GM19395 (cell line): ENCODE measurements around the gene ELAC2.

Experiments used
- ATAC-seq: cut with Tn5 transposase; IDR thresholded peaks from one replicate; pipeline ENCODE4 v1.9.1; 2021; ENCODE audit warnings: mild to moderate bottlenecking, moderate library complexity; ENCODE audit not compliant: unreplicated experiment

Gene ELAC2

GRCh38 chr17:13017655-13018459, at the start of gene ELAC2:
ELAC2 (minus strand) TSS chr17:13018027; CDS start chr17:13017947, 80 bp downstream.
- peak; percentile 97 for ATAC-seq

DNA sequence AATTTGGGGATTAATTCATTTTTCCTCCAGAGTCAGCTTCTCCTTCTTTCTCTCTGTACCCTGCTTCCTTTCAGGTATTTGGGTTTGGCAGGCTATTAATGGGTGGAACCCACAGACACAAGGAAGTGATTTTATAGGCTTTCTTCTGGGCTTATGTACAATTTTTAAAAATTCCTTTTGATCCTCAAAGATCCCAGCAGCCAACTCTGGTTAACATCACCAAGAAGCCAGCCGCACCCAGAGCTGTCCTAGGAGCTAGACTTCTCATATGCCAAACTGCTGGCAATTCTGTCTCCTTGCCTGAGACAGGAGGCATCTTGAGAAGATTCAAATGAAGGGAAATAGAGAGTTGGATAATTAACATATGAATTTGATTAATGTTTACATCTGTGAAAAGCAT, 47.2 kb upstream of the ELAC2 start:
- ATAC-seq, result no peak

DNA sequence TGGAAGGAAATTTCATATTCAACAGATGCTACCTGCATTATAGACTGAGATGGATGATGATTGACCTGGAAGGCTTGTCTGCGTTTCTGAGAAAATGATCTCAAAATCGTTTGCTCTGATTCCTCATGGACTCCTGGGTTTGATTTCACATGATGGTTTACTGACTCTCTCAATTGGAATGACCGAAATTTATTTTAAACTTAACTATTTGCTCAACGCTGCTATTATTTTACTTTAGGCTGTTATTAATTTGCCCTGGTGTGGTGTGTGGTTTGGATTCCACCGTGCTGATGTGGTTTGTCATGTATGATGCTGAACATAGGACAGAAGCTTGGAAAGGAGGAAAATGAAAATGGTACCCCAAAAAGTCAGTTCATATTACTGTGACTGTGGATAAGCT, 37.3 kb upstream of the ELAC2 start:
- ATAC-seq, result no peak

DNA sequence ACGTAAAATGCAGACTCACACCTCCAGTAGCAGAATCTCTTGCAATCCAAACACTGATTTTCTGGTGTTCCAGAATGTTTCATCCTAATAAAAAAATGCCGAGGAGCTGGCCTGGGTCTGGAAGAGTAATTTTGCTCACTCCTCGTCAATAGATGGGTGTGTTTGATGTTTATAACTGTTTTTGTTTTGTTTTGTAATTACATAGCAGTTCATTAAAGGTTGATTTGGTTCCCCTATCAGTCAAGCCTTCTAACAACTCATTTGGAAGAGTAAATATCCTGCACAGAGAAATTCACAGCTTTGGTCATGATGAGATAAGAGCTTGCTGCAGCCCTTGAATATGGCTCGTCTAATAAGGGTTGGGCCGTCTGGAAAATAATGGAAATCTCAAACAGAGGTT, 36.8 kb upstream of the ELAC2 start:
- ATAC-seq, result no peak

DNA sequence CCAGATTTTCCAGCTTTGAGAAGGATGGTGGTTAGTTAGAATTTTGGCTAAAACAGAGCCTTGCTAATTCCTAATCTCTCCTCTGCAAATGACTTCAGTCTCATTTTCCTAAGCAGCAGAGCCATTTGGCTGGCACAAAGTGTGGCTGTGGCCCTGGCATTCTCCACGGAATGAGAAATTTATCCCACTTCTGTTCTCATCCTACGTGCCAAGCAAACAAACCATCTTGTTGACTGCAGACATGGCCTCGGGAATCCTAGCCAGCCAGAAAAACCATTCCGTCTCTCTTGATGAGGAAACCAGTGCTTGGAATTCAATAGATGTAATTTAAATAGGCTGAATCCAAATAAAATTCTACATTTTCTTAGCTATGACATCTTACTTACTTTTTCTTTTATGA, 34.1 kb upstream of the ELAC2 start:
- ATAC-seq, result no peak

DNA sequence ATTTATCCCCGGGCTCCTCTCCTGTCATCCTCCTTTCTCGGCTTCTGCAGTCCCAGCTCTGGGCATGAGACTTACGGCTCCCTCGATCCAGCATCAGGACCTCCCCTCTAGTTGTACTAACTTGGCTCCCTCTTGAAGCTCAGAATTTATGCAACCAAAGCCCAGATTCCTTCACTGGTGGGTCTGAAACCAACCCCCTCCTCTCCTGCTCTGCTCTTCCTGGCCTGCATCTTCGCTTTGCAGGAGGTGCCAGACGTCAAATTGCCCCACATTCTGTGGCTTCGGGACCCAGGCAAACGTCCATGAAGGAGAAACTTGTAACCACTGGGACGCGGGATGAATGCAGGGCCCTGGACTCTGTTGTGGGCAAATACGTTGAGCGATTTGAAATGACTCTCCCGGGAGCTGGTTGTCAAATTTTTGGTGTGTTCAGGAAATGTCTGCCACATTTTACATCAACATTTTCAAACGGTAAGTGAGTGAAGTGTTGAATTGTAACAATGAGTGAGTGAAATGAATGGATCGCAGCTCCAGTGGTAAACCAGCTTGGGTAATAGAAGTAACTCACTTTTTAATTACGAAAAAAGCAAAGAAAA, 29.3 kb upstream of the ELAC2 start:
- ATAC-seq, result no peak

DNA sequence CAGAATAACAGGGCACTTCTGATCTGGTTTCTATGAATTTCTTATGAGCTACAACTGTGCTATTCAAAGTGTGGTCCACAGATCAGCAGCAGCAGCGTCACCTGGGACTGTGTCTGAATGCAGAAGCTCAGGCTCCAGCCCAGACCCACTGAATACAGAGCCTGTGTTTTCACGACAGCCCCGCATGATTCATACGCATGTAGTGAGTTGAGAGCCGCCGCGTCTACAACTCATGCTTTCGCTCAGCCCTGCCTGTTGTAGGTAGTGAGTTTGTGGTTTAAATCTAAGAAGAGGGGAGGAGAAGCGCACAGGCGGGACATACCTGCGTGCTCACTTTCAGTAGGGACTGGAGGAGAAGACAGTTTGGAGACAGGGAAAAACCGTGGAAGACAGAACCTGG, 28.5 kb upstream of the ELAC2 start:
- no peak for ATAC-seq

GRCh38 chr17:13044572-13045065, 26.8 kb upstream of the ELAC2 start:
- no peak for ATAC-seq

- no peak for ATAC-seq
Measured at GRCh38 chr17:13038931-13039665, 21.3 kb upstream of the ELAC2 start.

DNA sequence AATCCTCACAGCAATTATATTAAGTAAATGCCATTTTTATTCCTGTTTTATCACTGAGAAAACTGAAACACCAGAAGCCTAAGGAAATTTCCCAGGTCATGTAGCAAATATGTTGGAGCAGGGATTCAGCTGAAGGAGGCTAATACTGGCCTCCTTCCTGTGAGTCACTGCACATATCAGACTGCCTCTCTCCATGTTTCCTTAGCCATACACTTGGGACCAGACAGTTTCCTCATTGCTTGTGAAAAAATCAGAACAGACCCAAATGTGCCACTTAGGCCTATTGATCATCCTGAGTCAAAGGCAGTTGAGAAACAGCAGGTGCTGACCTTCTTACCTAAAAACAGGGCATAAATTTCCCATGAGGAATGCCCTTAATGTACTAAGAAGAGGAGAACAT, 18.9 kb upstream of the ELAC2 start:
- ATAC-seq, result no peak

GRCh38 chr17:13035420-13035819, 17.6 kb upstream of the ELAC2 start:
- ATAC-seq, result no peak

- ATAC-seq, result peak; percentile 90
Measured at GRCh38 chr17:13031718-13032350, 14.0 kb upstream of the ELAC2 start.

- ATAC-seq, result peak; percentile 62
Measured at GRCh38 chr17:13030459-13031300, 12.9 kb upstream of the ELAC2 start.

DNA sequence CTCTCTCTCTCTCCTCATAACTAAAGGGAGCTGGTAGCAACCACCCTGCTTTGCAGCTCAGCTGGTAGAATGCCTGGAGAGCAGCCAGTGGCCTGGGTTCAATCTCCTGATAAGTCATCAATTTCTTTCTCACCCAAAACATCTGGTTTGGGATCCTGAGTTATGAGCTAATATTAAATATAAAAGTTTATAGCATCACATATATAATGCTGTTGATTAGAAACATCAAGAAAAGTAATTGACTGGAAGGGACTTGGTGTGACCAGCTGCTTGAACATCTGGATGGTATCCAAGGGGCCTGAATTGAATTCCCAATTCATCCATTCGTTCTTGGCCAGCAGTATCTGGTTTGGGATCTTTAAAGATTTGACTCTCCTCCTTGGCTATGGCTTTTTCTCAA, 12.2 kb upstream of the ELAC2 start:
- no peak for ATAC-seq

DNA sequence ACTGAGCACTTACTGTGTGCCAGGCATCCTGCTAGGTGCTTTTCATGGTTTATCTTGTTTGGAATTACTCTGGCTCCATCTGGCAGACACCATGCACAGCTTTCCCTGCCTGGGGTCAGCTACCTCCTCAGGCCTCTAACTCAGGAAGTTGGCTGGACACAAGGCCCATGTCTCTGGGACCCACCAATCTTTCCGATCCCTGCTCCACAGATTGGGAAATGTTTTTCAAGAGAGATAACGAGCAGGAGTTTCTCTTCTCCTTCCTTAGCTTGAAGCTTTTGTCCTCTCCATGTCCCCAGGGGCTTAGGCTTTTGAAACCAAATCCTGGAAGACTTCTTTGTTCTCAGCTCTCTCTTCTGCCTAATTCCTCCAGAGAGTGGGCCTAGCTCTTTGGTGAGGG, 11.5 kb upstream of the ELAC2 start:
- ATAC-seq, result no peak

- no peak for ATAC-seq
Measured at GRCh38 chr17:13027246-13027645, 9.4 kb upstream of the ELAC2 start.

GRCh38 chr17:13025687-13026086, 7.9 kb upstream of the ELAC2 start:
- no peak for ATAC-seq

- ATAC-seq, result no peak
Measured at GRCh38 chr17:13025258-13025627, 7.4 kb upstream of the ELAC2 start.

DNA sequence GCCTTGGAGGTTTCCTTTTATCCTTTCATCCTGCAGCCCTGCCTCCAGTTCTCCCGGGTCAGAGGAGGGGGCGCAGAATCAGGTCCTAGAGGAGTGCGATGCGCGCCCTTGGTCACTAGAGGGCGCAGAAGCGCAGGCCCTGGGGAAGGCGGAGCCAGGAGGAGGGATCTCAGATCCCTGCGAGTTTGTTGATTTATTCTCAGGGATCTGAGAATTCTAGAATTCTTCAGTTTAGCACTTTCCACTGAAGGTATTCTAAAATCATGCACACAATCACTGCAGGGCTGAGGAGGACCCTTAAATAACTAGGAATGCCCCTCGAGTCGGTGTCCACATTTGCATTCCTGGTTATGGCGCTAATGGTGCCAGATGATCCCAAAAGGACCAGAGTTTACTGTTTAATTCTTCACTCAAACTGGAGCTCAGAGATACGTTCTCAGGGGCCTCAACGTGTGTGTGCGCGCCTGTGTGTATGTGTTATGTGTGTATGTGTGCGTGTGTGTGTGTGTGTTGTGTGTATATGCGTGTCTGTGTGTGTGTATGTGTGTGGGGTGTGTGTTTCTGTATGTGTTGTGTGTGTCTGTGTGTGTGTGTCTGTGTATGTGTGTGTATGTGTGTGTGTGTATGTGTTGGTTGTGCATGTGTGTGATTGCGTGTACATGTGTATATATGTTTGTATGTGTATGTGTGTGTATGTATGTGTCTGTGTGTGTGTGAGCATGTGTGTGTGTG, 6.9 kb upstream of the ELAC2 start:
- peak; percentile 87 for ATAC-seq

DNA sequence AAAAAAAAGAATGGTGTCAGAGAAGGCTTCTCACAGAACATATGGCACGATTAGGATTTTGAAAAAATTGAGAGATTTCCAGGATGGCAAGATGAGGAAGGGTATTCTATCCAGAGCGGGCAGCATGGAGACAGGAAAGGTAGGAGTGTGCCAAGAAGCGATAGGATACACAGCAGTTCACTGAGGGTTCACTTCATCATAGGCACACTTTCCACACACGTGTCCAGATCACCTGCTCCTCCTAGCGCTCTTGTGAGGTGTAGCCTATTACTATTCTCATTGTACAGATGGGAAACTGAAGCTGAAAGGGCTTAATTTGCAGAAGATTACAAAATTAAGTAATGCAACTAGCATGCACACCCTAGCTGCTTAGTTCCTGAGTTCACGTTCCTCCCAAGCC, 6.2 kb upstream of the ELAC2 start:
- no peak for ATAC-seq
